IMR-90 (cell line): ENCODE measurements around the gene ASB1. TPM values are rescaled to one million over a fixed set of nuclear protein-coding genes. Genes with fewer than 3 reads are reported as not detected.

ENCODE experiments used
- ATAC-seq: fragments of 200-7000 bp; cut with Tn5 transposase; 2 replicates; pipeline ENCODE4 v1.9.1; 2020; ENCODE audit warnings: low read depth, mild to moderate bottlenecking, moderate library complexity
- BruUV-seq: library from RNA; stranded (reverse); fragments of 400-500 nt; replicated peaks from 2 replicates; lab custom pipeline; 2021; lab: Mats Ljungman, UMichigan
- CTCF ChIA-PET: fragments of 300-600 bp; formaldehyde crosslinking; extraction: SDS; loops from one replicate; lab custom pipeline; 2021; ENCODE audit warnings: antibody characterized with exemption; lab: Yijun Ruan, JAX
- POLR2A ChIA-PET: fragments of 300-600 bp; sonication (Branson Sonifier 250); formaldehyde crosslinking; loops from one replicate; lab custom pipeline; 2022; ENCODE audit warnings: antibody characterized with exemption; ENCODE audit not compliant: unreplicated experiment; lab: Charles Lee
- DNase-seq: peaks from one replicate; pipeline ENCODE4 v3.0.0; 2013
- H2AFZ ChIP-seq: replicated peaks from 2 replicates; pipeline ENCODE3; 2013; ENCODE audit warnings: low read length, mild to moderate bottlenecking; ENCODE audit not compliant: poor library complexity
- H2AK5ac ChIP-seq: 2 replicates; pipeline ENCODE4 v1.6.1; 2013; ENCODE audit warnings: low read depth, low read length, inconsistent platforms
- H2AK9ac ChIP-seq: replicated peaks from 2 replicates; pipeline ENCODE3; 2013; ENCODE audit warnings: mild to moderate bottlenecking, low read depth, low read length, moderate library complexity; ENCODE audit not compliant: poor library complexity
- H2BK120ac ChIP-seq: 2 replicates; pipeline ENCODE4 v1.6.1; 2013; ENCODE audit warnings: low read depth, low read length, inconsistent platforms
- H2BK15ac ChIP-seq: 3 replicates; pipeline ENCODE4 v1.6.1; 2013; ENCODE audit warnings: low read depth, low read length, inconsistent platforms
- H2BK20ac ChIP-seq: 2 replicates; pipeline ENCODE4 v1.6.1; 2013; ENCODE audit warnings: low read depth, mild to moderate bottlenecking, inconsistent platforms, low read length, moderate library complexity
- H2BK5ac ChIP-seq: 2 replicates; pipeline ENCODE4 v1.6.1; 2013; ENCODE audit warnings: mild to moderate bottlenecking, low read depth, low read length, inconsistent platforms; ENCODE audit not compliant: poor library complexity, severe bottlenecking
- H3K14ac ChIP-seq: replicated peaks from 2 replicates; pipeline ENCODE4 v1.6.1; 2013; ENCODE audit warnings: low read depth, low read length, inconsistent platforms
- H3K18ac ChIP-seq: 2 replicates; pipeline ENCODE4 v1.6.1; 2013; ENCODE audit warnings: low read depth, low read length, control low read depth
- H3K23ac ChIP-seq: 2 replicates; pipeline ENCODE4 v1.6.1; 2013; ENCODE audit warnings: low read depth, low read length, inconsistent platforms
- H3K27ac ChIP-seq: 2 replicates; pipeline ENCODE4 v1.5.1; 2013; ENCODE audit warnings: mild to moderate bottlenecking, control low read depth, low read length; ENCODE audit not compliant: insufficient read depth
- H3K27me3 ChIP-seq: 2 replicates; pipeline ENCODE4 v1.6.1; 2013; ENCODE audit warnings: low read length; ENCODE audit not compliant: control insufficient read depth, insufficient read depth
- H3K36me3 ChIP-seq: 2 replicates; pipeline ENCODE4 v1.6.1; 2013; ENCODE audit warnings: low read length, mixed read lengths; ENCODE audit not compliant: control insufficient read depth, insufficient read depth
- H3K4ac ChIP-seq: 2 replicates; pipeline ENCODE4 v1.6.1; 2013; ENCODE audit warnings: low read depth, low read length, inconsistent platforms
- H3K4me1 ChIP-seq: 2 replicates; pipeline ENCODE4 v1.6.1; 2013; ENCODE audit warnings: low read length, mixed read lengths; ENCODE audit not compliant: control insufficient read depth, insufficient read depth
- H3K4me2 ChIP-seq: 2 replicates; pipeline ENCODE4 v1.6.1; 2013; ENCODE audit warnings: low read depth, mild to moderate bottlenecking, control low read depth, low read length, moderate library complexity
- H3K4me3 ChIP-seq: 2 replicates; pipeline ENCODE4 v1.5.1; 2013; ENCODE audit warnings: low read depth, mild to moderate bottlenecking, control low read depth, low read length, moderate library complexity; ENCODE audit not compliant: insufficient read depth
- H3K56ac ChIP-seq: 2 replicates; pipeline ENCODE4 v1.6.1; 2013; ENCODE audit warnings: low read length, inconsistent platforms; ENCODE audit not compliant: insufficient read depth; ENCODE audit errors: extremely low read depth
- H3K79me1 ChIP-seq, 2 experiments: 2 replicates each; pipeline ENCODE4 v1.6.1; 2013; ENCODE audit warnings: low read length in 2 of 2, inconsistent platforms in 1 of 2, low read depth in 1 of 2
- H3K9ac ChIP-seq: 2 replicates; pipeline ENCODE4 v1.6.1; 2013; ENCODE audit warnings: low read depth, low read length, control low read depth
- H3K9me1 ChIP-seq: 2 replicates; pipeline ENCODE4 v1.6.1; 2013; ENCODE audit warnings: low read length, inconsistent platforms; ENCODE audit not compliant: insufficient read depth
- H3K9me3 ChIP-seq: 2 replicates; pipeline ENCODE4 v1.6.1; 2013; ENCODE audit warnings: low read length; ENCODE audit not compliant: control insufficient read depth, insufficient read depth
- H4K20me1 ChIP-seq: 2 replicates; pipeline ENCODE4 v1.6.1; 2013; ENCODE audit warnings: low read length, inconsistent platforms; ENCODE audit not compliant: insufficient read depth
- H4K5ac ChIP-seq: 2 replicates; pipeline ENCODE4 v1.6.1; 2013; ENCODE audit warnings: mild to moderate bottlenecking, low read depth, low read length, control low read depth
- H4K8ac ChIP-seq, 2 experiments: 2 replicates each; pipeline ENCODE4 v1.6.1; 2013; ENCODE audit warnings: low read depth in 2 of 2, low read length in 2 of 2, control low read depth in 1 of 2, inconsistent platforms in 1 of 2
- H4K91ac ChIP-seq: 2 replicates; pipeline ENCODE4 v1.6.1; 2013; ENCODE audit warnings: low read depth, low read length, inconsistent platforms; ENCODE audit not compliant: insufficient read depth
- BHLHE40 ChIP-seq: fragments of 150-350 bp; IDR thresholded peaks from 2 replicates; pipeline ENCODE4 v1.6.1; 2016; ENCODE audit warnings: mild to moderate bottlenecking, low read depth, low read length
- CEBPB ChIP-seq: IDR thresholded peaks from 2 replicates; pipeline ENCODE4 v1.6.1; 2012; ENCODE audit warnings: low read depth, low read length, improper control_type of control experiment
- CHD1 ChIP-seq: IDR thresholded peaks from 2 replicates; pipeline ENCODE4 v1.6.1; 2012; ENCODE audit warnings: low read depth, low read length, improper control_type of control experiment
- CTCF ChIP-seq: conservative IDR thresholded peaks from 2 replicates; pipeline ENCODE4 v1.5.1; 2012; ENCODE audit warnings: mild to moderate bottlenecking, low read depth, low read length, improper control_type of control experiment
- ELK1 ChIP-seq: fragments of 150-350 bp; IDR thresholded peaks from 2 replicates; pipeline ENCODE4 v1.6.1; 2016; ENCODE audit warnings: low read depth, mild to moderate bottlenecking, low read length, moderate library complexity, borderline replicate concordance
- FOS ChIP-seq: fragments of 150-350 bp; IDR thresholded peaks from 2 replicates; pipeline ENCODE4 v1.6.1; 2016; ENCODE audit warnings: low read depth, low read length
- MAFK ChIP-seq: IDR thresholded peaks from 2 replicates; pipeline ENCODE4 v1.6.1; 2012; ENCODE audit warnings: low read depth, low read length, improper control_type of control experiment
- MAZ ChIP-seq: IDR thresholded peaks from 2 replicates; pipeline ENCODE4 v1.6.1; 2012; ENCODE audit warnings: low read depth, mild to moderate bottlenecking, low read length, improper control_type of control experiment, moderate library complexity, borderline replicate concordance
- MXI1 ChIP-seq: IDR thresholded peaks from 2 replicates; pipeline ENCODE4 v1.6.1; 2012; ENCODE audit warnings: low read depth, mild to moderate bottlenecking, low read length, moderate library complexity, borderline replicate concordance
- NFE2L2 ChIP-seq: fragments of 150-350 bp; IDR thresholded peaks from 2 replicates; pipeline ENCODE4 v1.6.1; 2016; ENCODE audit warnings: low read depth, mild to moderate bottlenecking, low read length
- POLR2A ChIP-seq: IDR thresholded peaks from 2 replicates; pipeline ENCODE4 v1.6.1; 2012; ENCODE audit warnings: mild to moderate bottlenecking, low read depth, low read length
- RAD21 ChIP-seq: IDR thresholded peaks from 2 replicates; pipeline ENCODE4 v1.6.1; 2012; ENCODE audit warnings: low read length, improper control_type of control experiment
- RCOR1 ChIP-seq: IDR thresholded peaks from 2 replicates; pipeline ENCODE4 v1.6.1; 2012; ENCODE audit warnings: mild to moderate bottlenecking, low read length, improper control_type of control experiment; ENCODE audit not compliant: insufficient replicate concordance
- RFX5 ChIP-seq: IDR thresholded peaks from 2 replicates; pipeline ENCODE4 v1.8.0; 2012; ENCODE audit warnings: low read depth, mild to moderate bottlenecking, low read length, moderate library complexity
- SMC3 ChIP-seq: fragments of 150-350 bp; IDR thresholded peaks from 2 replicates; pipeline ENCODE4 v1.6.1; 2016; ENCODE audit warnings: low read depth, mild to moderate bottlenecking, antibody characterized with exemption, low read length, moderate library complexity
- WGBS, 2 experiments: methylation state at CpG; one replicate each; pipeline versions ENCODE4 v1.1.5 to v1.1.7; 2013; ENCODE audit warnings: missing lambda C conversion rate in 2 of 2; ENCODE audit not compliant: insufficient read length in 1 of 2; ENCODE audit errors: extremely low coverage in 2 of 2; 5-methylcytosine and 5-hydroxymethylcytosine counted together
- dilution Hi-C: fragments of 300-500 bp; cut with HindIII; formaldehyde crosslinking; loops from one replicate; pipeline ENCODE4 v1.14.3; 2018; ENCODE audit warnings: low sequenced_read_pairs; ENCODE audit not compliant: unreplicated experiment
- in situ Hi-C: fragments of 300-500 bp; cut with MboI; formaldehyde crosslinking; loops from 3 replicates; pipeline ENCODE4 v1.14.3; 2019; ENCODE audit warnings: low sequenced_read_pairs, inconsistent platforms, mixed read lengths
- intact Hi-C: fragments of 100-400 bp; cut with micrococcal nuclease; formaldehyde crosslinking; loops from 2 replicates; pipeline ENCODE4 v1.10.0; 2022
- polyA plus RNA-seq, 3 experiments: library from polyadenylated mRNA; depleted of rRNA; stranded (reverse); fragments of >200 nt; gene quantifications; 2 replicates each; pipeline ENCODE4 v1.2.3, GENCODE V29; 2012; ENCODE audit warnings: low replicate concordance in 1 of 3
- total RNA-seq: library from RNA; depleted of rRNA; stranded (reverse); fragments of >200 nt; gene quantifications from 2 replicates; pipeline ENCODE4 v1.2.3, GENCODE V29; 2012
- TF ChIP-seq, protein P1 (sequence below): fragments of 150-350 bp; IDR thresholded peaks from 2 replicates; pipeline ENCODE4 v1.6.1; 2017; ENCODE audit warnings: mild to moderate bottlenecking, antibody characterized with exemption, low read length, low read depth

The ASB1 gene
- total and polyA plus RNA-seq, 2 of the 4 experiments (the other 2 are of a cell fraction) = 23.5 to 37.3 TPM

GRCh38 chr2:238476258-238476657, 49.5 kb downstream of the ASB1 start:
- Histone ChIP-seq H3K36me3 (no peaks in the 10 kb centered on the region), H2AFZ (no peak overlapping the region), H3K27me3 (no peaks in the 10 kb centered on the region), H4K91ac (no peak overlapping the region), H3K14ac (no peak overlapping the region), H3K4me1 (no peaks in the 10 kb centered on the region), H3K23ac (no peak overlapping the region), H4K8ac (no peak overlapping the region), H2BK15ac (no peak overlapping the region), H4K20me1 (no peaks in the 10 kb centered on the region), H3K9me1 (no peaks in the 10 kb centered on the region), H3K56ac (no peak overlapping the region), H4K5ac (no peak overlapping the region), H3K79me1 (no peaks in the 10 kb centered on the region), H3K27ac (no peak overlapping the region), H3K4me3 (no peak overlapping the region), H3K4me2 (no peak overlapping the region), H3K4ac (no peak overlapping the region), H2AK9ac (no peak overlapping the region), H2BK20ac (no peak overlapping the region), H2BK5ac (no peak overlapping the region), H3K9ac (no peak overlapping the region), H3K9me3 (peaks cover 11% of the 10 kb centered on the region), H2BK120ac (no peak overlapping the region), H3K18ac (no peak overlapping the region), H2AK5ac (no peak overlapping the region)
- intact Hi-C loops = no loop called here
- no TSS peak for BruUV-seq
- dilution Hi-C loops = no loop called here
- 90% methylated on average over 2 of the region's 5 CpGs; no CpG with 5 or more reads in 1 of the 2 experiments for WGBS, 2 experiments
- in situ Hi-C loops = no loop called here
- ATAC-seq (no peak), DNase-seq (no peak)
- ChIA-PET POLR2A (no interaction called here), CTCF (no interaction called here)
- no peak for TF ChIP-seq SMC3
- TF ChIP-seq CHD1 = no peak
- no peak for TF ChIP-seq RAD21
- TF ChIP-seq, protein P1, sequence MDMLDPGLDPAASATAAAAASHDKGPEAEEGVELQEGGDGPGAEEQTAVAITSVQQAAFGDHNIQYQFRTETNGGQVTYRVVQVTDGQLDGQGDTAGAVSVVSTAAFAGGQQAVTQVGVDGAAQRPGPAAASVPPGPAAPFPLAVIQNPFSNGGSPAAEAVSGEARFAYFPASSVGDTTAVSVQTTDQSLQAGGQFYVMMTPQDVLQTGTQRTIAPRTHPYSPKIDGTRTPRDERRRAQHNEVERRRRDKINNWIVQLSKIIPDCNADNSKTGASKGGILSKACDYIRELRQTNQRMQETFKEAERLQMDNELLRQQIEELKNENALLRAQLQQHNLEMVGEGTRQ = no peak
- no peak for TF ChIP-seq RCOR1
- no peak for TF ChIP-seq NFE2L2
- no peak for TF ChIP-seq FOS
- TF ChIP-seq POLR2A = no peak
- no peak for TF ChIP-seq RFX5
- no peak for TF ChIP-seq CTCF
- TF ChIP-seq CEBPB = no peak
- no peak for TF ChIP-seq BHLHE40
- TF ChIP-seq MXI1 = no peak
- TF ChIP-seq MAZ = no peak
- no peak for TF ChIP-seq ELK1
- TF ChIP-seq MAFK = no peak
